ENCODE data around the gene TSPEAR. TPM values are rescaled to one million over a fixed set of nuclear protein-coding genes. Genes with fewer than 3 reads are reported as not detected.

The TSPEAR gene
- total RNA-seq, 1 experiment from 2014 or later = not detected

DNA sequence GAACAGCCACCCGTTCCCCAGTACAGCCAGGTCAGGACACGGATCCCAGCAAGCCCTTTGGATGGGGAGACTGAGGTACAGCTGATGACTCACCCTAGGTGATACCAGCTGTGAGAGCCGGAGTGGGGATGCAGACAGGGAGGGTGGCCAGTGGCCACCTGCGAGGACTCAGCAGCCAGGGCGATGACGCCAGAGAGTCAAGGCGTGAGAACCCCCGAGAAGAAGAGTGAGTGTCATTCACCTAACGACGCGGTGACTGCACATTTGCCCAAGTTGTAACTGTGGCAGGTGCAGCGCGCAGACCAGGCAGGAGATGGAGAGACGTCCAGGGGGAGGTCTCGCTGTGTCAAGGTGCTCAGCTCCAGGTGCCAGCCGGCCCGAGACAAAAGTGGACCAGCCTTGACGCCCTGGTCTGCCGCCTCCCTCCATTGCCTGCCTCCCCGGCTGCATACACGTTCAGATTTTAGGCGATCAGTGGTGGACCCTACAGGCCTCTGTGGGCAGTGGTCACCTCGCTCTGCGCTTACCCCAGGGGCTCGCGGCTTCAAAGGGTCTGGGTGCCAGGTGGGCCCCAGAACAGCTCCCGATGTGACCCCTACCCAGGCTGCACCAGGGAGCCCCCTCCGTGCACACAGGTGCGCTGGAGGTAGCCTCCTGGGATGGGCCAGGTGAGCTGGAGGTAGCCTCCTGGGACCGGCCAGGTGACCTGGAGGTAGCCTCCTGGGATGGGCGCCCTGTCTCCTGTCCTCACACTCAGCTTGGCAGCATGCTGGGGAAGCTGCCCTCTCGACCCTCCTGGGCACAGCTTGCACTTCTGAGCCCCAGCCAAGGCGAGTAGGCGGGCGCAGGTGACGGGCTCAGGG, 244.1 kb downstream of the TSPEAR start:
- CTCF ChIA-PET = no interaction called here

DNA sequence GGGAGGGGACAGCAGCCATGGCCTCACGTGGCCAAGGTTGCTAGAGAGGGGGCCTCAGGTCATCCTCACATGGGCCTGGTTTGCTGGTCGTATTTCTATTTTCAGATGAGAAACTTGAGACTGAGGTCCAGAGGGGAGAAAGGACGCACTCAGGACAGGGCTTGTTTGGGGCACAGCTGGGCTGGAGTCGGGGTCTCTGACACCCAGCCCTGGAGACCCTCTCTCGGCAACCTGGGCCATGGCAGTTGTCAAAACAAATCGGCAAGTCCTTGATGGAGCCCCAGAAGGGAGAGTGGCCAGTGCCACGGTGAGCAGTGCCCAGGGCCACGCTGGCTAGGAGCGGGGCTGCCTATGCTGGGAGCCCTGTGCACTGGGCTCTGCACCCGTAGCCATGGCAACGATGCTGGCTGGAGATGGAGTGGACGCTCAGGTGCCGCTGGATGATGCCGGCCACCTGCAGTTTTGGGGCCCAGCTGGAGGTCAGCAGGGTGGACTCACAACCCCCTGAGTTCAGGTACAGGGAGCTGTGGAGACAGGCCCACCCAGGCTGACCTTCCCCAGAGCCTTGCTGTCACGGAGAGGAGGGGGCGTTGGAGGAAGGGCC, 244.9 kb downstream of the TSPEAR start:
- Mint-ChIP-seq H3K27me3 (ENCODE audit: unreplicated experiment) (peaks cover 34% of the 10 kb centered on the region), H3K4me3 (ENCODE audit: low read depth, unreplicated experiment) (no peak overlapping the region), H3K36me3 (ENCODE audit: insufficient read depth, unreplicated experiment) (no peaks in the 10 kb centered on the region), H3K4me1 (ENCODE audit: low read depth, unreplicated experiment) (no peaks in the 10 kb centered on the region), H3K27ac (ENCODE audit: unreplicated experiment) (no peak overlapping the region), H3K9me3 (ENCODE audit: low read depth, unreplicated experiment) (peaks cover 5% of the 10 kb centered on the region)
- no TSS peak for BruUV-seq (replicated peaks)
- no peak for DNase-seq
- intact Hi-C loops (cut with micrococcal nuclease; ENCODE audit: unreplicated experiment) = no loop called here
- CTCF ChIA-PET = no interaction called here
- TF ChIP-seq, protein P1, sequence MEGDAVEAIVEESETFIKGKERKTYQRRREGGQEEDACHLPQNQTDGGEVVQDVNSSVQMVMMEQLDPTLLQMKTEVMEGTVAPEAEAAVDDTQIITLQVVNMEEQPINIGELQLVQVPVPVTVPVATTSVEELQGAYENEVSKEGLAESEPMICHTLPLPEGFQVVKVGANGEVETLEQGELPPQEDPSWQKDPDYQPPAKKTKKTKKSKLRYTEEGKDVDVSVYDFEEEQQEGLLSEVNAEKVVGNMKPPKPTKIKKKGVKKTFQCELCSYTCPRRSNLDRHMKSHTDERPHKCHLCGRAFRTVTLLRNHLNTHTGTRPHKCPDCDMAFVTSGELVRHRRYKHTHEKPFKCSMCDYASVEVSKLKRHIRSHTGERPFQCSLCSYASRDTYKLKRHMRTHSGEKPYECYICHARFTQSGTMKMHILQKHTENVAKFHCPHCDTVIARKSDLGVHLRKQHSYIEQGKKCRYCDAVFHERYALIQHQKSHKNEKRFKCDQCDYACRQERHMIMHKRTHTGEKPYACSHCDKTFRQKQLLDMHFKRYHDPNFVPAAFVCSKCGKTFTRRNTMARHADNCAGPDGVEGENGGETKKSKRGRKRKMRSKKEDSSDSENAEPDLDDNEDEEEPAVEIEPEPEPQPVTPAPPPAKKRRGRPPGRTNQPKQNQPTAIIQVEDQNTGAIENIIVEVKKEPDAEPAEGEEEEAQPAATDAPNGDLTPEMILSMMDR (IDR thresholded peaks at IDR 0.05; ENCODE audit: unreplicated experiment) = no peak

More for the DNA sequence above, 244.1 kb downstream of the TSPEAR start:
- intact Hi-C loops (cut with micrococcal nuclease; ENCODE audit: unreplicated experiment) = no loop called here
- Mint-ChIP-seq H3K9me3 (ENCODE audit: low read depth, unreplicated experiment) (peaks cover 5% of the 10 kb centered on the region), H3K27me3 (ENCODE audit: unreplicated experiment) (peaks cover 34% of the 10 kb centered on the region), H3K4me3 (ENCODE audit: low read depth, unreplicated experiment) (no peak overlapping the region), H3K27ac (ENCODE audit: unreplicated experiment) (no peak overlapping the region), H3K4me1 (ENCODE audit: low read depth, unreplicated experiment) (no peaks in the 10 kb centered on the region), H3K36me3 (ENCODE audit: insufficient read depth, unreplicated experiment) (no peaks in the 10 kb centered on the region)
- no TSS peak for BruUV-seq (replicated peaks)
- TF ChIP-seq, protein P1 (IDR thresholded peaks at IDR 0.05; ENCODE audit: unreplicated experiment) = no peak
- no peak for DNase-seq

DNA sequence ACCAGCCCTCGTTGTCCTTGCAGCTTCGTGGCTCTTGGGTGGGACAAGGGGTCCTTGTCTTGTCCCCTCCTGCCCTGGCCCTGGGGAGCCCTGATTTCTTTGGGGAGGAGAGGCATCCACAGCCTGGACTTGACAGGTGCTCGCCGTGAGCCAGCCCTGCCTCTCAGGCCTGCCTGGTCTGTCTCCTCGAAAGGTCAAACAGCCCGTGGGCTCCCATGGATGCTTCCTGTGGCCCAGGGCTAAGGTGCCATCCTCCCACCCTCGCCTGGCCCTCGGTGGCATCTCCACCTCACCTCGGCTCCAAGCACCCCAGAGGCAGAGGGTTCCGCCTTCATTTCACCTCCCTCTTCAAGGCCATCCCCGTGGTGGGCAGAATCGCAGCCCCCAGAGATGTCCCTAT, 247.0 kb downstream of the TSPEAR start:
- no peak overlapping the region for H3K27ac Mint-ChIP-seq (ENCODE audit: unreplicated experiment)
- TF ChIP-seq, protein P1 (IDR thresholded peaks at IDR 0.05; ENCODE audit: unreplicated experiment) = no peak
- H3K9me3 Mint-ChIP-seq (ENCODE audit: low read depth, unreplicated experiment) = peaks cover 5% of the 10 kb centered on the region
- CTCF ChIA-PET = no interaction called here
- no TSS peak for BruUV-seq (replicated peaks)
- H3K4me1 Mint-ChIP-seq (ENCODE audit: low read depth, unreplicated experiment) = no peaks in the 10 kb centered on the region
- H3K4me3 Mint-ChIP-seq (ENCODE audit: low read depth, unreplicated experiment) = no peak overlapping the region
- intact Hi-C loops (cut with micrococcal nuclease; ENCODE audit: unreplicated experiment) = no loop called here
- H3K27me3 Mint-ChIP-seq (ENCODE audit: unreplicated experiment) = peaks cover 34% of the 10 kb centered on the region
- DNase-seq = no peak
- no peaks in the 10 kb centered on the region for H3K36me3 Mint-ChIP-seq (ENCODE audit: insufficient read depth, unreplicated experiment)

GRCh38 chr21:44463724-44464123, 247.6 kb downstream of the TSPEAR start:
- TF ChIP-seq, protein P1 (IDR thresholded peaks at IDR 0.05; ENCODE audit: unreplicated experiment) = no peak
- H3K36me3 Mint-ChIP-seq (ENCODE audit: insufficient read depth, unreplicated experiment) = no peaks in the 10 kb centered on the region
- H3K4me1 Mint-ChIP-seq (ENCODE audit: low read depth, unreplicated experiment) = no peaks in the 10 kb centered on the region
- intact Hi-C loops (cut with micrococcal nuclease; ENCODE audit: unreplicated experiment) = no loop called here
- peaks cover 5% of the 10 kb centered on the region for H3K9me3 Mint-ChIP-seq (ENCODE audit: low read depth, unreplicated experiment)
- H3K4me3 Mint-ChIP-seq (ENCODE audit: low read depth, unreplicated experiment) = no peak overlapping the region
- no peak overlapping the region for H3K27ac Mint-ChIP-seq (ENCODE audit: unreplicated experiment)
- no TSS peak for BruUV-seq (replicated peaks)
- DNase-seq = no peak
- CTCF ChIA-PET = no interaction called here
- peaks cover 34% of the 10 kb centered on the region for H3K27me3 Mint-ChIP-seq (ENCODE audit: unreplicated experiment)

Data from Calu3 (cell line).